CD4-positive, CD25-positive, alpha-beta regulatory T cell (primary cell): ENCODE data around the gene TRIM9. TPM values are rescaled to one million over a fixed set of nuclear protein-coding genes. Genes with fewer than 3 reads are reported as not detected.

Experiments
- ATAC-seq, 2 donors: fragments of 150-1000 bp; cut with Tn5 transposase; one replicate each; pipeline ENCODE4 v1.10.0; 2021; ENCODE audit warnings: low read depth in 2 of 2, moderate number of reproducible peaks in 2 of 2, moderate library complexity in 1 of 2
- DNase-seq, 3 donors: peaks; one replicate each; pipeline versions ENCODE4 v3.0.0 to v3.0.0-alpha.2; 2012 to 2022; ENCODE audit warnings: mixed read lengths in 1 of 3
- H3K27ac ChIP-seq: one replicate; pipeline ENCODE4 v1.7.0; 2013; ENCODE audit warnings: mild to moderate bottlenecking, low read length; ENCODE audit not compliant: insufficient read depth, poor library complexity, severe bottlenecking
- H3K27me3 ChIP-seq: one replicate; pipeline ENCODE4 v1.7.0; 2013; ENCODE audit warnings: low read length; ENCODE audit not compliant: control insufficient read depth, insufficient read depth
- H3K36me3 ChIP-seq: one replicate; pipeline ENCODE4 v1.7.0; 2013; ENCODE audit warnings: mild to moderate bottlenecking, low read length, moderate library complexity; ENCODE audit not compliant: control insufficient read depth, insufficient read depth
- H3K4me1 ChIP-seq: 2 replicates; pipeline ENCODE4 v1.7.0; 2013; ENCODE audit warnings: mild to moderate bottlenecking, low read length; ENCODE audit not compliant: insufficient read depth, control insufficient read depth, poor library complexity, severe bottlenecking
- H3K4me3 ChIP-seq: one replicate; pipeline ENCODE4 v1.7.0; 2013; ENCODE audit warnings: low read depth, mild to moderate bottlenecking, low read length, moderate library complexity
- H3K9me3 ChIP-seq, 2 experiments: 1 replicate in 1 of 2; 2 replicates in 1 of 2; pipeline ENCODE4 v1.7.0; 2013; ENCODE audit warnings: low read length in 2 of 2, mild to moderate bottlenecking in 1 of 2, moderate library complexity in 1 of 2; ENCODE audit not compliant: control insufficient read depth in 2 of 2
- H3K27ac Mint-ChIP-seq, 3 donors: one replicate each; pipeline ENCODE4 v1.8.0; 2020 to 2022; ENCODE audit warnings: mild to moderate bottlenecking in 3 of 3, mixed read lengths in 3 of 3, moderate library complexity in 2 of 3
- H3K27me3 Mint-ChIP-seq: one replicate; pipeline ENCODE4 v1.8.0; 2022; ENCODE audit warnings: mild to moderate bottlenecking, mixed read lengths
- H3K36me3 Mint-ChIP-seq: one replicate; pipeline ENCODE4 v1.8.0; 2020; ENCODE audit warnings: mixed read lengths
- H3K4me1 Mint-ChIP-seq, 4 donors: one replicate each; pipeline ENCODE4 v1.8.0; 2020 to 2022; ENCODE audit warnings: mixed read lengths in 4 of 4, mild to moderate bottlenecking in 1 of 4
- H3K4me3 Mint-ChIP-seq, 4 donors: one replicate each; pipeline ENCODE4 v1.8.0; 2020 to 2022; ENCODE audit warnings: mild to moderate bottlenecking in 4 of 4, mixed read lengths in 4 of 4, moderate library complexity in 3 of 4
- H3K9me3 Mint-ChIP-seq, 7 donors: one replicate each; pipeline ENCODE4 v1.8.0; 2020 to 2022; ENCODE audit warnings: mixed read lengths in 7 of 7, mild to moderate bottlenecking in 3 of 7, moderate library complexity in 2 of 7
- polyA plus RNA-seq, 4 donors: library from polyadenylated mRNA; unstranded; fragments of 300-500 nt; fragmentation: Illumina TruSeq; gene quantifications; one replicate each; pipeline ENCODE4 v1.2.3, GENCODE V29; 2021
- total RNA-seq: library from RNA; stranded (reverse); gene quantifications from one replicate; pipeline ENCODE4 v1.2.3, GENCODE V29; 2022

TRIM9 gene
- total and polyA plus RNA-seq, 5 donors from 2014 or later, result 0.11 to 0.52 (median 0.15) TPM; not detected in 1

DNA sequence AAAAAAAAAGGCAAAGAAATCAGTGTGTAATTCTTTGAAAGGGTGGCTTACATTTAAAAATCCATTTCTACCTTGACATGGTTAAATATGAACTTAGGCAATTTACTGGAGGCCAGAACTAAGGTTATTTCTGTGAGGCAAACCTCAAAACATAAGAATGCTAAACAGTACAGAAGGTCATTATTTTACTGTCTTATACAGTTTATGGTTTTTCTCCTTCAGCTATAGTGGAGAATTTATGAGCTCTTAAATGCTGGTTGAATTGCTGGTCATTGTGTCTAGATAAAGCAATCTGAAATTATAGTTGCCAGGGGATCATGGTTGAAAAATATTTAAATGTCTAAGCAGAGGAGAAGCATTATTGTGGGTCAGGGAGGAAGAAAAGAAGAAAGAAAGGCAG is 70.5 kb downstream of the TRIM9 start:
- Histone ChIP-seq H3K9me3 (no peaks in the 10 kb centered on the region), H3K27ac (no peak overlapping the region), H3K36me3 (no peaks in the 10 kb centered on the region), H3K4me1 (no peaks in the 10 kb centered on the region), H3K27me3 (no peaks in the 10 kb centered on the region), H3K4me3 (no peak overlapping the region)
- Mint-ChIP-seq H3K4me1 (no peaks in the 10 kb centered on the region), H3K27ac (no peak overlapping the region), H3K36me3 (no peaks in the 10 kb centered on the region), H3K9me3 (peaks cover 0 to 1% (median 0%) of the 10 kb centered on the region in 7 donors), H3K4me3 (no peak overlapping the region), H3K27me3 (no peaks in the 10 kb centered on the region)
- ATAC-seq (no peak), DNase-seq (no peak)

DNA sequence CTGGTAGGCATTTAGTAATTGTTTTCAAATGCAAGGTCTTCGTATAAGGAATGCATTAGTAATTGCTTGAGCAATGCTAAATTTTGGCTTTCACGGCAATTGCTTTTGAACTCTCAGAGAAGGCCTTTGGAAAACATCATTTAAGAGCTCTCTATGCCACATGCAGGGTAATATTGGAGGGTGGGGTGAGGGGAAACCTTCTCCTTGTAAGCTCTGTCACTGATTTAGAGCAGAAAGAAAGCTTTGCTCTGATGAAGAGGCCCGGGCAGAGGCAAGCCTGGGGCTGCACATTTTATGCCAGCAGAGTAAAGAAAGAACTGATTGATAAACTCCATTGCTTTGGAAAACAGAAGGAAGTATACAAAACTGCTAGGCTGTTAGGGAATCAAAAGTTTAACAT is 70.9 kb downstream of the TRIM9 start:
- ATAC-seq, result no peak
- no peak overlapping the region for H3K27ac Mint-ChIP-seq
- DNase-seq, result no peak
- H3K9me3 ChIP-seq, result no peaks in the 10 kb centered on the region
- no peak overlapping the region for H3K27ac ChIP-seq
- no peaks in the 10 kb centered on the region for H3K36me3 ChIP-seq
- no peaks in the 10 kb centered on the region for H3K4me1 ChIP-seq
- H3K27me3 ChIP-seq, result no peaks in the 10 kb centered on the region
- H3K4me1 Mint-ChIP-seq, result no peaks in the 10 kb centered on the region
- no peak overlapping the region for H3K4me3 ChIP-seq
- no peak overlapping the region for H3K4me3 Mint-ChIP-seq
- no peaks in the 10 kb centered on the region for H3K27me3 Mint-ChIP-seq
- H3K36me3 Mint-ChIP-seq, result no peaks in the 10 kb centered on the region
- H3K9me3 Mint-ChIP-seq, result peaks cover 0 to 1% (median 0%) of the 10 kb centered on the region in 7 donors

DNA sequence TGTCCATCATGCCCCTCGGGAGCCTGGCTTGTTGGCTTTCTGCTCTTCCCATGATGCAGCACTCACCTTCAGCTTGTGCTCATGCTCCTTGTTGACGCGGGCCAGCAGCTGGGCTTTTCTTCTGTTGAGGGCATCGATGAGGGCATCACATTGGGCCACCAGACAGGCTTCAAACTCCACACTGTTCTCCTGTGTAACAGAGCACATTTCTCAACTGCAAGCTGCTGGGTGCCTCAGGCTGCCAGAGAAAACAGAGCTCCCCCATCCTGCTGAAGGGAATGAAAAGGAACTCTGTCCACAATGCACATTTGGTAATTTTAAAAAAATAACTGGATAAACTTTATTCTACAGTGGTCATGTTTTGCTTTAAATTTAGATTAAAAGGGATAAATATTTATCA is 72.1 kb downstream of the TRIM9 start:
- Mint-ChIP-seq H3K9me3 (peaks cover 0 to 1% (median 0%) of the 10 kb centered on the region in 7 donors), H3K27me3 (peaks cover 4% of the 10 kb centered on the region), H3K4me3 (no peak overlapping the region), H3K4me1 (no peaks in the 10 kb centered on the region), H3K36me3 (no peaks in the 10 kb centered on the region), H3K27ac (no peak overlapping the region)
- DNase-seq (no peak), ATAC-seq (no peak)
- Histone ChIP-seq H3K9me3 (no peaks in the 10 kb centered on the region), H3K36me3 (no peaks in the 10 kb centered on the region), H3K27me3 (no peaks in the 10 kb centered on the region), H3K4me3 (no peak overlapping the region), H3K4me1 (no peaks in the 10 kb centered on the region), H3K27ac (no peak overlapping the region)

DNA sequence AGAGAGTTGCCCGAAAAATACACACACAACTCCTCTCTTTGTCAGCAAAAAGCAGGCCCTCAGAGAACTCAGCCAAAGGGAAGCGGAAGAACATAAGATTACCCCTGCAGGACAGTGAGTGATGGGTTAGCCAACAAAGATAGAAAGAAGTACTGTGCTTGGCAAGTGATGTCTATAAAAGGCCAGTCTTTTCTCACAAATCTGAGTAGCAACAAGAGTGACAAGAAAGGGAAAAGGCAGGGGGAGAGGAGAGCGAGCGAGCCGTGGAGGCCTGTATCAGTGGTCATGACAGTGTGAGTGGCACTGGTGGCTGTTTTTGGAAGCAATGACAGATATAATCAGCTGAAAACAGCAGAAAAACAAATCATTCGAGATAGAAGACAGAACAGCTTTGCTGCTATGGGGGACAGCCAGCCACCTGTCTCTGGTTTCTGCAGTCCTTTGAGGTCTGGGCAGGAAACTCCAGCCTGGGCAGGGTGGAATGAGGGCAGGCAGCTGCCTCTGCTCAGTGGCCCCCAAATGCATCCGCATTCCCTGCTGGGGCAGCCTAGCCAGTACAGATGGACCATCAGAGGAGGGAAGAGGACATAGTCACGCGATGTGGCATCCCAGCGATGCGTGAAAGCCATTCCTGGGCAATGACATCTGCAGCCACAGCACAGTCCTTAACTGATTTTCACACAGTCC is 74.7 kb downstream of the TRIM9 start:
- DNase-seq (no peak), ATAC-seq (no peak)
- Mint-ChIP-seq H3K9me3 (no peaks in the 10 kb centered on the region), H3K27ac (no peak overlapping the region), H3K4me3 (no peak overlapping the region), H3K4me1 (no peaks in the 10 kb centered on the region), H3K27me3 (peaks cover 4% of the 10 kb centered on the region), H3K36me3 (no peaks in the 10 kb centered on the region)
- Histone ChIP-seq H3K36me3 (no peaks in the 10 kb centered on the region), H3K27ac (no peak overlapping the region), H3K9me3 (no peaks in the 10 kb centered on the region), H3K27me3 (peaks cover 2% of the 10 kb centered on the region), H3K4me3 (no peak overlapping the region), H3K4me1 (no peaks in the 10 kb centered on the region)

DNA sequence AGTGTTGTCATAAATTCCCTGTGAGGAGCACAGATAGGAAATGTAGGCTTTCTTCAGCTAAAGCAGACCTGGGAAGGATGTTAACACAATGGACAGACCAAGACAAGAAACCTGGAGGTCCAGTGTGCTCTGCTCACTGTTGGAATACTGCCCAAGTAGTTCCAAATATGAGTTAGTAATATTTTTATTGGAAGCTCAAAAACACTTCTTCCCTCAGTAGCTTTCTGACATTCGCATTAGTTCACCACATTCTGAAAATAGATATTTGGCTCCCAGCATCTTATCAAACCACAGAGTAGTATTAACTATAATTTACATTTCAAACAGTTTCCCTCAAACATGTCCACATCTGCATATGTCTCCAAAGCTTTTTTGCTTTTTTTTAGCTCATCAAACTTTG is 75.8 kb downstream of the TRIM9 start:
- no peak overlapping the region for H3K4me3 Mint-ChIP-seq
- H3K36me3 Mint-ChIP-seq, result peaks cover 3% of the 10 kb centered on the region
- Histone ChIP-seq H3K27me3 (peaks cover 2% of the 10 kb centered on the region), H3K36me3 (no peaks in the 10 kb centered on the region), H3K9me3 (no peaks in the 10 kb centered on the region), H3K4me3 (no peak overlapping the region), H3K4me1 (no peaks in the 10 kb centered on the region), H3K27ac (no peak overlapping the region)
- ATAC-seq (no peak), DNase-seq (no peak)
- H3K27me3 Mint-ChIP-seq, result peaks cover 12% of the 10 kb centered on the region
- no peak overlapping the region for H3K27ac Mint-ChIP-seq
- H3K4me1 Mint-ChIP-seq, result no peaks in the 10 kb centered on the region
- H3K9me3 Mint-ChIP-seq, result no peaks in the 10 kb centered on the region

DNA sequence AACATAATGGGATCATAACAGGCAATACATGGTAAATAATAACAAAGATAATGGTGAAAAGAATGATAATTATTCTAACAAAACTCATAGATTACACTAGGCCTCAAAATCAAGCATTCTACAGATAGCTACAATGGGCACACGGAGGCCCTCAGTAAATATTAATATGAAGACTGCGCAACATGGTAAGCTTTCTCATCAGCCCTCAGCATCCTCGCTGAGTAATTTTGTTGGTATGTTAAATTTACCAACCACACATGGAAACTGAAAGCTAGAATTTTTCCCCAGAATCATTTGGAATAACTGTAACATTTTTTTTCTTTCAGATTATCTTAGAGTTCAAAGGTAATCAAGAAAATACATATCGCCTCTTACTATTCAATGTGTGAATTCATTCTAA is 76.4 kb downstream of the TRIM9 start:
- H3K27me3 Mint-ChIP-seq, result peaks cover 12% of the 10 kb centered on the region
- no peak overlapping the region for H3K4me3 Mint-ChIP-seq
- H3K27ac ChIP-seq, result no peak overlapping the region
- DNase-seq, result no peak
- peaks cover 3% of the 10 kb centered on the region for H3K36me3 Mint-ChIP-seq
- H3K4me3 ChIP-seq, result no peak overlapping the region
- no peaks in the 10 kb centered on the region for H3K36me3 ChIP-seq
- H3K9me3 ChIP-seq, result no peaks in the 10 kb centered on the region
- no peaks in the 10 kb centered on the region for H3K9me3 Mint-ChIP-seq
- H3K4me1 ChIP-seq, result no peaks in the 10 kb centered on the region
- no peaks in the 10 kb centered on the region for H3K4me1 Mint-ChIP-seq
- H3K27me3 ChIP-seq, result peaks cover 5% of the 10 kb centered on the region
- ATAC-seq, result no peak
- no peak overlapping the region for H3K27ac Mint-ChIP-seq

DNA sequence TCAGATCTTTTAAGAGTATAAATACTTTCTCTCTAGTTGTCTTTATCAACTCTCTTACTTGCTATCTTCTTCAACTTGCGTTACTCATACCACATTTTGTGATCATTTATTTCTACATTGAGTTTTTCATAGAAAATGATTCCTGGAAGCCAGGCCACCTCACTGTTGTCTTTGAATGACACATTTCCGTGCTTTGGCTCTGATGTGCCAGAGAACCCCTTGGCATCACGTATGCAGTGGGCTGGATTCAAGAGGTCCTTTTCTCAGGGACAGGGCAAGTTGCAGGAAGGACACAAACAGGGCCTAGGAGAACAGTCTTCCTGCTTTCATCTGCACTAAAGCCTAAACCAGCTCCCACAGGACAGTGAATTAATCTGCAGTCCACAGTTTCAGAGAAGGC is 80.3 kb downstream of the TRIM9 start:
- no peaks in the 10 kb centered on the region for H3K9me3 ChIP-seq
- Mint-ChIP-seq H3K36me3 (peaks cover 3% of the 10 kb centered on the region), H3K9me3 (peaks cover 0 to 1% (median 0%) of the 10 kb centered on the region in 7 donors), H3K27ac (no peak overlapping the region), H3K4me1 (no peaks in the 10 kb centered on the region), H3K4me3 (no peak overlapping the region), H3K27me3 (peaks cover 12% of the 10 kb centered on the region)
- H3K36me3 ChIP-seq, result no peaks in the 10 kb centered on the region
- no peak overlapping the region for H3K27ac ChIP-seq
- H3K27me3 ChIP-seq, result peaks cover 6% of the 10 kb centered on the region
- DNase-seq, result no peak
- H3K4me3 ChIP-seq, result no peak overlapping the region
- no peaks in the 10 kb centered on the region for H3K4me1 ChIP-seq
- no peak for ATAC-seq

DNA sequence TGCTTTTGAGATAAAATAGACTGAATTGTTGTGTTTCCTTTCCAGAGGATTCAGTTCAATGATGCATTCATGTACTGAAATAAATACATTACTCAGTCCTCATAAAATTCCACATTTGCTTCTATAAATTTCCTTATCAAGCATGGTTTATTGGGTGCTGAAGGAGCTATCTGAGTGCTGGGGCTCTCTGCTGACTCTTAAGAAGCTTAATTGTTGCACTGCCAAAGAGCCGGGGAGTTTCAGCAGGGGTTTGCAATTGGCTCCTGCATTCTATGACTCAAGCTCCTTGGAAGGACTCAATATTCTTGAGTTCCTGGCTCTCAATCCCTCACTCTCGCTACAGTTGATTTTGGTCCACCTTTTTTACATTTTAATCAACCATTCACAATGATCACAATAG is 80.8 kb downstream of the TRIM9 start:
- Mint-ChIP-seq H3K9me3 (peaks cover 0 to 1% (median 0%) of the 10 kb centered on the region in 7 donors), H3K36me3 (peaks cover 3% of the 10 kb centered on the region), H3K4me1 (no peaks in the 10 kb centered on the region), H3K27me3 (peaks cover 12% of the 10 kb centered on the region), H3K27ac (no peak overlapping the region), H3K4me3 (no peak overlapping the region)
- Histone ChIP-seq H3K27me3 (peaks cover 6% of the 10 kb centered on the region), H3K27ac (no peak overlapping the region), H3K36me3 (no peaks in the 10 kb centered on the region), H3K9me3 (no peaks in the 10 kb centered on the region), H3K4me1 (no peaks in the 10 kb centered on the region), H3K4me3 (no peak overlapping the region)
- ATAC-seq, result no peak
- no peak for DNase-seq
